Activated naive CD4-positive, alpha-beta T cell treated with anti-CD3 and anti-CD28 coated beads, Interleukin-2, amount 50 U/mL, for 72 hours (primary cell): ENCODE results near the gene PLA2G2C. TPM values are rescaled to one million over a fixed set of nuclear protein-coding genes. Genes with fewer than 3 reads are reported as not detected.
A peak's percentile ranks its signal among the peaks of the same experiment; 100 is the strongest.
"Not testable (repeated sequence)": the region's sequence is repeated elsewhere in the genome, so short reads cannot be mapped to it uniquely, and the experiment has no call there.

Source experiments
- ATAC-seq, 2 donors: fragments of 150-1000 bp; cut with Tn5 transposase; 2 replicates each; pipeline ENCODE4 v1.10.0; 2021; ENCODE audit warnings: mild to moderate bottlenecking in 2 of 2, moderate library complexity in 2 of 2
- DNase-seq, 2 donors: peaks; one replicate each; pipeline ENCODE4 v3.0.0; 2021 to 2022; ENCODE audit warnings: low spot score in 2 of 2
- H3K27ac Mint-ChIP-seq, 2 donors: one replicate each; pipeline ENCODE4 v1.8.0; 2022; ENCODE audit warnings: mild to moderate bottlenecking in 2 of 2, mixed read lengths in 2 of 2
- H3K36me3 Mint-ChIP-seq, 2 donors: one replicate each; pipeline ENCODE4 v1.8.0; 2022; ENCODE audit warnings: mixed read lengths in 2 of 2
- H3K9me3 Mint-ChIP-seq, 2 donors: one replicate each; pipeline ENCODE4 v1.8.0; 2022; ENCODE audit warnings: mixed read lengths in 2 of 2
- total RNA-seq, 2 donors: library from RNA; stranded (reverse); gene quantifications; one replicate each; pipeline ENCODE4 v1.2.3, GENCODE V29; 2022

PLA2G2C gene
- under 1 TPM in 1 of 2 donors, not detected in 1; 0.58 TPM for total RNA-seq

GRCh38 chr1:20185834-20186782 is at the start of gene PLA2G2C, which contains the start of gene UBXN10:
Gene PLA2G2C, minus strand, starts transcription at chr1:20186518. Its CDS starts 9,155 bp downstream, at chr1:20177363.
Gene UBXN10, plus strand, starts transcription at chr1:20186096. Its CDS starts 4,466 bp downstream, at chr1:20190562.
- DNase-seq, result peak; percentile 65 to 79
- peak within 1 kb of the TSS; percentile 75 to 90 for H3K27ac Mint-ChIP-seq
- peak; percentile 47 to 65 for ATAC-seq
- H3K9me3 Mint-ChIP-seq, result no peaks in the 10 kb centered on the region
- H3K36me3 Mint-ChIP-seq, result peaks cover 0 to 16% of the 10 kb centered on the region in 2 donors

- ATAC-seq, result no peak
- H3K9me3 Mint-ChIP-seq, result no peaks in the 10 kb centered on the region
- DNase-seq, result no peak
- no peaks in the 10 kb centered on the region for H3K36me3 Mint-ChIP-seq
- no peak overlapping the region for H3K27ac Mint-ChIP-seq
Measured at GRCh38 chr1:20234788-20235535, 48.6 kb upstream of the PLA2G2C start.

- Mint-ChIP-seq H3K9me3 (no peaks in the 10 kb centered on the region), H3K27ac (no peak overlapping the region), H3K36me3 (no peaks in the 10 kb centered on the region)
- DNase-seq (no peak), ATAC-seq (no peak)
Measured at GRCh38 chr1:20233866-20234265, 47.5 kb upstream of the PLA2G2C start.

GRCh38 chr1:20233394-20233793 is 47.1 kb upstream of the PLA2G2C start:
- ATAC-seq (peak; percentile 39 to 52), DNase-seq (no peak)
- no peaks in the 10 kb centered on the region for H3K36me3 Mint-ChIP-seq
- H3K27ac Mint-ChIP-seq, result no peak overlapping the region
- H3K9me3 Mint-ChIP-seq, result no peaks in the 10 kb centered on the region

- ATAC-seq, H3K27ac Mint-ChIP-seq, H3K9me3 Mint-ChIP-seq, DNase-seq, H3K36me3 Mint-ChIP-seq: not testable (repeated sequence)
Measured at GRCh38 chr1:20232564-20232963, 46.2 kb upstream of the PLA2G2C start.

- Mint-ChIP-seq H3K27ac (no peak overlapping the region), H3K9me3 (no peaks in the 10 kb centered on the region), H3K36me3 (no peaks in the 10 kb centered on the region)
- ATAC-seq (no peak), DNase-seq (no peak)
Measured at GRCh38 chr1:20229171-20229570, 42.9 kb upstream of the PLA2G2C start.

GRCh38 chr1:20228314-20228825 is 42.1 kb upstream of the PLA2G2C start:
- H3K27ac Mint-ChIP-seq, result no peak overlapping the region
- no peaks in the 10 kb centered on the region for H3K9me3 Mint-ChIP-seq
- no peaks in the 10 kb centered on the region for H3K36me3 Mint-ChIP-seq
- DNase-seq (no peak), ATAC-seq (no peak)

GRCh38 chr1:20227704-20228103 is 41.4 kb upstream of the PLA2G2C start:
- Mint-ChIP-seq H3K36me3 (no peaks in the 10 kb centered on the region), H3K9me3 (no peaks in the 10 kb centered on the region), H3K27ac (no peak overlapping the region)
- DNase-seq (no peak), ATAC-seq (no peak)

- ATAC-seq, result no peak
- H3K9me3 Mint-ChIP-seq, result no peaks in the 10 kb centered on the region
- no peaks in the 10 kb centered on the region for H3K36me3 Mint-ChIP-seq
- no peak overlapping the region for H3K27ac Mint-ChIP-seq
- DNase-seq, result no peak
Measured at GRCh38 chr1:20224546-20224945, 38.2 kb upstream of the PLA2G2C start.

- no peaks in the 10 kb centered on the region for H3K9me3 Mint-ChIP-seq
- H3K36me3 Mint-ChIP-seq, result no peaks in the 10 kb centered on the region
- ATAC-seq, result no peak
- DNase-seq, result no peak
- H3K27ac Mint-ChIP-seq, result no peak overlapping the region
Measured at GRCh38 chr1:20223551-20224419, 37.5 kb upstream of the PLA2G2C start.

GRCh38 chr1:20223106-20223505 is 36.8 kb upstream of the PLA2G2C start:
- Mint-ChIP-seq H3K9me3 (no peaks in the 10 kb centered on the region), H3K27ac (no peak overlapping the region), H3K36me3 (no peaks in the 10 kb centered on the region)
- ATAC-seq (no peak), DNase-seq (no peak)

- Mint-ChIP-seq H3K36me3 (no peaks in the 10 kb centered on the region), H3K9me3 (no peaks in the 10 kb centered on the region), H3K27ac (no peak overlapping the region)
- no peak for DNase-seq
- ATAC-seq, result no peak
Measured at GRCh38 chr1:20220036-20220435, 33.7 kb upstream of the PLA2G2C start.

- not testable (repeated sequence) for H3K9me3 Mint-ChIP-seq, DNase-seq, H3K27ac Mint-ChIP-seq, H3K36me3 Mint-ChIP-seq, ATAC-seq
Measured at GRCh38 chr1:20219053-20219452, 32.7 kb upstream of the PLA2G2C start.

GRCh38 chr1:20216574-20216973 is 30.3 kb upstream of the PLA2G2C start:
- Mint-ChIP-seq H3K9me3 (no peaks in the 10 kb centered on the region), H3K27ac (no peak overlapping the region), H3K36me3 (no peaks in the 10 kb centered on the region)
- ATAC-seq (peak; percentile 67 to 77), DNase-seq (no peak)

GRCh38 chr1:20215716-20216115 is 29.4 kb upstream of the PLA2G2C start:
- ATAC-seq (no peak), DNase-seq (no peak)
- no peaks in the 10 kb centered on the region for H3K9me3 Mint-ChIP-seq

GRCh38 chr1:20212685-20213331 is 26.5 kb upstream of the PLA2G2C start:
- Mint-ChIP-seq H3K36me3 (no peaks in the 10 kb centered on the region), H3K9me3 (no peaks in the 10 kb centered on the region), H3K27ac (peak overlapping the region in 1 of 2 donors; percentile 64)
- ATAC-seq (peak; percentile 49 to 73), DNase-seq (peak; percentile 54 to 66)

More at GRCh38 chr1:20215716-20216115, 29.4 kb upstream of the PLA2G2C start:
- no peaks in the 10 kb centered on the region for H3K36me3 Mint-ChIP-seq
- H3K27ac Mint-ChIP-seq, result no peak overlapping the region
